ENCODE results near the gene BUB1B. TPM values are rescaled to one million over a fixed set of nuclear protein-coding genes. Genes with fewer than 3 reads are reported as not detected.

The BUB1B gene
- total RNA-seq, 2 experiments from 2014 or later = 166 to 192 TPM

DNA sequence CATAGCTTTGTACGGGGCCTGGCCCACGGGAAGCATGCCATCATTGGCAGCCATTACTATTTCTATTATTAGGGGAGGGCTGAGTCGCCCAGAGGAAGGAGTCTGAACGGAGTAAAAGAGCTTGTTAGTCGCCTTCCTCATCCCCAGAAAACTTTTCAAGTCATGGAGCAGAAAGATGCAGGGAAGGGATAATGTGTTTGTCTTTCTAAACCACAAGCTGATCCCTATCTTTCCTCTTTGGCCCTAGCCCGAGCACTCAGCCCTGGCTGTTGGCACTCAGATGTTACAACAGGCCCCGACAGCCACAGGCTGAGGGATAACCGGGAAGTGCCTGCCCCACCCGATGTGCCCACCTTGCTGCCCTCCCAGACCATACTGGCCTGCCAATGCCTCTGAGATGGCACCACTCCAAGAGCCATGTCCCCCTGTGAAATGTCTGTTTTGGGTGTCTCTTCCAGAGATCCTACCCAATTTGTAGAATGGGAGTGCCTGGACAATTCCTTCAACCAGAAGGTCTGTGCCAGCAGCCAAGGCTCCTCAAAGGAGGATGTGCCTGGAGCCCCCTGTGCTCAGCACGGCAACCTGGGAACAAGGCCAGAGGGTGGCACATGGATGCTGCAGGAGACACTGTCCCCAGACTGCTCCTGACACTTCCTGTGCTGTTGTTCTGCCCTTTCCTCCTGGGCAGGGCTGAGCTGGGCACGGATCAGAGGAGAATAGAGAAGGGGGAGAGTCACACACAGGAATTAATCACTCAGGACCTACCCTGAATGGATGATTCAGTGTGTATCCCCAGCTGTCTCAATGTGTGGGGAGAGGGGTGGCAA, 88.8 kb downstream of the BUB1B start:
- Histone ChIP-seq H3K9me2 (ENCODE audit: insufficient read depth, low read length) (no peaks in the 10 kb centered on the region), H3K27ac (ENCODE audit: low read depth, low read length, poor library complexity, severe bottlenecking) (no peak overlapping the region), H3K36me3 (ENCODE audit: insufficient read depth, low read length) (no peaks in the 10 kb centered on the region), H2AFZ (ENCODE audit: low read length) (no peak overlapping the region), H3K4me3 (ENCODE audit: low read depth, low read length, poor library complexity, severe bottlenecking) (no peak overlapping the region), H4K20me1 (ENCODE audit: insufficient read depth, low read length) (no peaks in the 10 kb centered on the region), H3K4me2 (ENCODE audit: low read length) (no peak overlapping the region), H3K4me1 (ENCODE audit: insufficient read depth, low read length, poor library complexity, severe bottlenecking) (no peaks in the 10 kb centered on the region), H3K79me2 (ENCODE audit: insufficient read depth, low read depth, low read length) (no peaks in the 10 kb centered on the region), H3K9me3 (ENCODE audit: low read length) (no peaks in the 10 kb centered on the region)
- no TSS peak for BruUV-seq (replicated peaks)
- intact Hi-C loops (cut with micrococcal nuclease; ENCODE audit: unreplicated experiment) = no loop called here
- CTCF ChIA-PET (ENCODE audit: unreplicated experiment) = no interaction called here
- DNase-seq (ENCODE audit: low spot score) = no peak
- POLR2A ChIA-PET = interaction anchor here (1.0 kb wide), 1 partner anchor 143 kb away, joined by 4 read pairs; no protein-coding TSS in a partner anchor
- TF ChIP-seq, protein P1, sequence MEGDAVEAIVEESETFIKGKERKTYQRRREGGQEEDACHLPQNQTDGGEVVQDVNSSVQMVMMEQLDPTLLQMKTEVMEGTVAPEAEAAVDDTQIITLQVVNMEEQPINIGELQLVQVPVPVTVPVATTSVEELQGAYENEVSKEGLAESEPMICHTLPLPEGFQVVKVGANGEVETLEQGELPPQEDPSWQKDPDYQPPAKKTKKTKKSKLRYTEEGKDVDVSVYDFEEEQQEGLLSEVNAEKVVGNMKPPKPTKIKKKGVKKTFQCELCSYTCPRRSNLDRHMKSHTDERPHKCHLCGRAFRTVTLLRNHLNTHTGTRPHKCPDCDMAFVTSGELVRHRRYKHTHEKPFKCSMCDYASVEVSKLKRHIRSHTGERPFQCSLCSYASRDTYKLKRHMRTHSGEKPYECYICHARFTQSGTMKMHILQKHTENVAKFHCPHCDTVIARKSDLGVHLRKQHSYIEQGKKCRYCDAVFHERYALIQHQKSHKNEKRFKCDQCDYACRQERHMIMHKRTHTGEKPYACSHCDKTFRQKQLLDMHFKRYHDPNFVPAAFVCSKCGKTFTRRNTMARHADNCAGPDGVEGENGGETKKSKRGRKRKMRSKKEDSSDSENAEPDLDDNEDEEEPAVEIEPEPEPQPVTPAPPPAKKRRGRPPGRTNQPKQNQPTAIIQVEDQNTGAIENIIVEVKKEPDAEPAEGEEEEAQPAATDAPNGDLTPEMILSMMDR (conservative IDR thresholded peaks at IDR 0.05; ENCODE audit: low read length) = no peak
- TF ChIP-seq EZH2phosphoT487 (IDR thresholded peaks at IDR 0.05; ENCODE audit: borderline replicate concordance, low read depth, low read length) = no peak

DNA sequence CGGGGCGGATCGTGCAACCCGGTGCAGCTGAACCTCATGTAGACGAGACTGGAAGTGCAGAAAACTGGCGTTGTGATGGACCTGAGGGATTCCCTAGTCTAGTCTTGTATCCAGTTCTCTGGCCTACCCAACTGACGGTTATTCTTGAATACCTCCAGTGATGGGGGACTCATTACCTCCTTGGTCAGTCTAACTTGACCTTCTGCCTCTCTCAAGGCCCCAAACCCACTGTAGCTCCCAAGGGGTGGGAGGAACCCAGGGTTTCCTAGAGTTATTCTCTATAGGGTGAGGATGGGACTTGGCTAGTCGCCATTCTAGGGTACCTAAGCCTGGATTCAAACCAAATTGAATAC, 89.4 kb downstream of the BUB1B start:
- intact Hi-C loops (cut with micrococcal nuclease; ENCODE audit: unreplicated experiment) = no loop called here
- CTCF ChIA-PET (ENCODE audit: unreplicated experiment) = no interaction called here
- POLR2A ChIA-PET = no interaction called here
- Histone ChIP-seq H3K36me3 (ENCODE audit: insufficient read depth, low read length) (no peaks in the 10 kb centered on the region), H3K9me3 (ENCODE audit: low read length) (no peaks in the 10 kb centered on the region), H2AFZ (ENCODE audit: low read length) (no peak overlapping the region), H3K79me2 (ENCODE audit: insufficient read depth, low read depth, low read length) (no peaks in the 10 kb centered on the region), H3K4me1 (ENCODE audit: insufficient read depth, low read length, poor library complexity, severe bottlenecking) (no peaks in the 10 kb centered on the region), H4K20me1 (ENCODE audit: insufficient read depth, low read length) (no peaks in the 10 kb centered on the region), H3K27ac (ENCODE audit: low read depth, low read length, poor library complexity, severe bottlenecking) (no peak overlapping the region), H3K4me3 (ENCODE audit: low read depth, low read length, poor library complexity, severe bottlenecking) (no peak overlapping the region), H3K4me2 (ENCODE audit: low read length) (no peak overlapping the region), H3K9me2 (ENCODE audit: insufficient read depth, low read length) (no peaks in the 10 kb centered on the region)
- no peak for TF ChIP-seq EZH2phosphoT487 (IDR thresholded peaks at IDR 0.05; ENCODE audit: borderline replicate concordance, low read depth, low read length)
- TF ChIP-seq, protein P1 (conservative IDR thresholded peaks at IDR 0.05; ENCODE audit: low read length) = no peak
- no peak for DNase-seq (ENCODE audit: low spot score)
- BruUV-seq (replicated peaks) = no TSS peak

DNA sequence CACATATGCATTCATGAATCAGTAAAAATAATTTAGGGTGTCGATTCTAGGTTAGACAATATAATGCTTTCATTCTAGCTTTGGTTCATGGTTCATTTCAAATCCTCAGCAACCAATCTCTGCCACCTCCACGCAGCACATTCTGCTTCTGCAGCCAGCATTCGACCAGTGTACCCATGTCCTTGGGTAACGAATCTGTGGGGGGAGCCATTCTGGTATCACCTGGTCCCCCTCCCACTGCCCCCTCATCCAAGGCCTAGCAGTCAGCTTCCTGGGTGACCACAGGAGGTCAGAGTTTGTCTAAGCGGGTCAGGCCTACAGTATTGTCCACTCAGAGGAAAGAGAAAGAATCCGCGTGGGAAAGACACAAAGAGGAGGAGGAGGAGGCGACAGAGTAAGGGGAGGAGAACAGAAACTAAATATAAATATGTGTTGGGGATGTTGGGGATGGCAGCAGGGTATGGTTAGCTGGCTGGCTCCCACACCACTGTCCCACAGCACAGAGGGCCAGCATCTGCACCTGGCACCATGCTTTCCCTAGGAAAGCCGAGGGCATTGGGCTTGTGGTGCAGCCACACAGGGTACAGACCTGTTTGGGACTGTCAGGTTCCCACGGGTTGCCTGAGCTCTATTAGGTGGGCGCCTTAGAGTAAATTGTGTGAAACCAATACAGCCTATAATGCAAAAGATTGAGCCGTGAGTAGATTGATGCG, 90.1 kb downstream of the BUB1B start:
- Histone ChIP-seq H3K79me2 (ENCODE audit: insufficient read depth, low read depth, low read length) (no peaks in the 10 kb centered on the region), H3K4me2 (ENCODE audit: low read length) (no peak overlapping the region), H3K36me3 (ENCODE audit: insufficient read depth, low read length) (no peaks in the 10 kb centered on the region), H2AFZ (ENCODE audit: low read length) (no peak overlapping the region), H3K9me3 (ENCODE audit: low read length) (no peaks in the 10 kb centered on the region), H3K9me2 (ENCODE audit: insufficient read depth, low read length) (no peaks in the 10 kb centered on the region), H3K4me1 (ENCODE audit: insufficient read depth, low read length, poor library complexity, severe bottlenecking) (no peaks in the 10 kb centered on the region), H3K4me3 (ENCODE audit: low read depth, low read length, poor library complexity, severe bottlenecking) (no peak overlapping the region), H3K27ac (ENCODE audit: low read depth, low read length, poor library complexity, severe bottlenecking) (no peak overlapping the region), H4K20me1 (ENCODE audit: insufficient read depth, low read length) (no peaks in the 10 kb centered on the region)
- intact Hi-C loops (cut with micrococcal nuclease; ENCODE audit: unreplicated experiment) = no loop called here
- DNase-seq (ENCODE audit: low spot score) = no peak
- no TSS peak for BruUV-seq (replicated peaks)
- CTCF ChIA-PET (ENCODE audit: unreplicated experiment) = no interaction called here
- POLR2A ChIA-PET = no interaction called here
- TF ChIP-seq EZH2phosphoT487 (IDR thresholded peaks at IDR 0.05; ENCODE audit: borderline replicate concordance, low read depth, low read length) = no peak
- TF ChIP-seq, protein P1 (conservative IDR thresholded peaks at IDR 0.05; ENCODE audit: low read length) = no peak

All from OCI-LY7 (cell line).